Neural cell (in vitro differentiated cells): Measurements from ENCODE around the gene NEK5.

ENCODE experiments used
- CTCF ChIP-seq: fragments of 450-650 bp; IDR thresholded peaks from 2 replicates; pipeline ENCODE4 v1.5.1; 2014; ENCODE audit warnings: antibody characterized with exemption, mild to moderate bottlenecking, moderate library complexity; ENCODE audit not compliant: poor library complexity, severe bottlenecking
- EP300 ChIP-seq: fragments of 450-650 bp; conservative IDR thresholded peaks from 2 replicates; pipeline ENCODE4 v1.6.1; 2014; ENCODE audit warnings: antibody characterized with exemption, mild to moderate bottlenecking, moderate library complexity; ENCODE audit not compliant: poor library complexity, severe bottlenecking
- EZH2 ChIP-seq: fragments of 200-600, 300-800 bp; shearing (Covaris generic), sonication (generic); IDR thresholded peaks from 2 replicates; pipeline ENCODE4 v1.6.1; 2014; ENCODE audit warnings: antibody characterized with exemption, low read length, borderline replicate concordance, mild to moderate bottlenecking; ENCODE audit not compliant: insufficient read depth, poor library complexity, severe bottlenecking
- MXI1 ChIP-seq: fragments of 450-650 bp; conservative IDR thresholded peaks from 2 replicates; pipeline ENCODE4 v1.6.1; 2014; ENCODE audit warnings: antibody characterized with exemption, mild to moderate bottlenecking; ENCODE audit not compliant: poor library complexity, severe bottlenecking
- POLR2AphosphoS5 ChIP-seq: IDR thresholded peaks from 2 replicates; pipeline ENCODE4 v1.6.1; 2012
- RAD21 ChIP-seq: fragments of 450-650 bp; conservative IDR thresholded peaks from 2 replicates; pipeline ENCODE4 v1.6.1; 2014; ENCODE audit warnings: antibody characterized with exemption, mild to moderate bottlenecking, moderate library complexity
- REST ChIP-seq: IDR thresholded peaks from 2 replicates; pipeline ENCODE4 v1.6.1; 2012; ENCODE audit warnings: borderline replicate concordance
- SMC3 ChIP-seq: fragments of 450-650 bp; conservative IDR thresholded peaks from 2 replicates; pipeline ENCODE4 v1.6.1; 2014; ENCODE audit warnings: antibody characterized with exemption, mild to moderate bottlenecking, moderate library complexity; ENCODE audit not compliant: poor library complexity
- TAF1 ChIP-seq: IDR thresholded peaks from 2 replicates; pipeline ENCODE4 v1.6.1; 2012; ENCODE audit warnings: low read depth

GRCh38 chr13:52141299-52141698, 12.4 kb upstream of the NEK5 start:
- TF ChIP-seq RAD21: no peak
- no peak for TF ChIP-seq CTCF
- TF ChIP-seq POLR2AphosphoS5: no peak
- no peak for TF ChIP-seq EZH2
- no peak for TF ChIP-seq REST
- no peak for TF ChIP-seq EP300
- no peak for TF ChIP-seq TAF1
- TF ChIP-seq SMC3: no peak
- no peak for TF ChIP-seq MXI1
